K562 (cell line): ENCODE measurements around the gene BOLL. TPM values are rescaled to one million over a fixed set of nuclear protein-coding genes. Genes with fewer than 3 reads are reported as not detected.

Source experiments
- ATAC-seq: fragments of 200-7000 bp; cut with Tn5 transposase; 3 replicates; pipeline ENCODE4 v1.9.1; 2020; ENCODE audit warnings: moderate library complexity
- BruUV-seq: library from RNA; stranded (reverse); fragments of 400-500 nt; replicated peaks from 2 replicates; lab custom pipeline; 2021; lab: Mats Ljungman, UMichigan
- CTCF ChIA-PET: fragments of 300-600 bp; formaldehyde crosslinking; extraction: SDS; loops from one replicate; lab custom pipeline; 2021; ENCODE audit warnings: low intra/inter-chr PET ratio; lab: Yijun Ruan, JAX
- POLR2A ChIA-PET: fragments of 300-600, 350-650 bp; sonication (Branson Sonifier 250); formaldehyde crosslinking; extraction: SDS; loops from one replicate; lab custom pipeline; 2021; ENCODE audit warnings: antibody characterized with exemption, inconsistent platforms; lab: Yijun Ruan, JAX
- DNase-seq, 4 experiments: peaks; one replicate each; pipeline versions ENCODE4 v3.0.0 to v3.0.0-alpha.2; 2011 to 2018; ENCODE audit warnings: low spot score in 3 of 4, mixed read lengths in 3 of 4; ENCODE audit errors: extremely low read depth in 1 of 4
- FAIRE-seq: peaks from 2 replicates; lab custom pipeline; 2011; peaks lifted over from hg19 to GRCh38; lab: Jason Lieb, UNC
- H2AFZ ChIP-seq: 2 replicates; pipeline ENCODE4 v1.6.0; 2011; ENCODE audit warnings: low read depth, low read length, control low read depth, inconsistent platforms
- H3K27ac ChIP-seq: fragments of 200-600 bp; 3 replicates; pipeline ENCODE4 v1.8.0; 2011; ENCODE audit warnings: low read depth, mild to moderate bottlenecking, control low read depth, inconsistent platforms, low read length, moderate library complexity, mixed read lengths; ENCODE audit errors: extremely low read depth
- H3K27me3 ChIP-seq, 2 experiments: fragments of 300-600 bp in 1 of 2; 2 replicates in 1 of 2; 3 replicates in 1 of 2; pipeline versions ENCODE4 v1.6.0 to v1.8.0; 2011; ENCODE audit warnings: inconsistent platforms in 2 of 2, low read length in 2 of 2, mild to moderate bottlenecking in 1 of 2, mixed read lengths in 1 of 2, moderate library complexity in 1 of 2; ENCODE audit not compliant: control insufficient read depth in 2 of 2, insufficient read depth in 2 of 2
- H3K36me3 ChIP-seq: fragments of 300-600 bp; 3 replicates; pipeline ENCODE4 v1.8.0; 2011; ENCODE audit warnings: mild to moderate bottlenecking, low read length, inconsistent platforms; ENCODE audit not compliant: control insufficient read depth, insufficient read depth
- H3K4me1 ChIP-seq, 2 experiments: fragments of 200-600 bp in 1 of 2; replicated peaks in 1 of 2; 2 replicates in 1 of 2; 3 replicates in 1 of 2; pipeline versions ENCODE4 v1.5.1 to v1.8.0; 2011; ENCODE audit warnings: inconsistent platforms in 2 of 2, low read length in 2 of 2, mild to moderate bottlenecking in 1 of 2, mixed read lengths in 1 of 2, moderate library complexity in 1 of 2; ENCODE audit not compliant: control insufficient read depth in 2 of 2, insufficient read depth in 2 of 2
- H3K4me2 ChIP-seq: 2 replicates; pipeline ENCODE4 v1.6.1; 2011; ENCODE audit warnings: low read length, control low read depth, inconsistent platforms, mixed read lengths; ENCODE audit not compliant: insufficient read depth
- H3K4me3 ChIP-seq: fragments of 200-600 bp; sonication (generic), shearing (Covaris generic); 2 replicates; pipeline ENCODE4 v1.5.1; 2016; ENCODE audit warnings: control low read depth, inconsistent platforms
- H3K79me2 ChIP-seq: fragments of 200-600 bp; 3 replicates; pipeline ENCODE4 v1.8.0; 2011; ENCODE audit warnings: low read length, inconsistent platforms; ENCODE audit not compliant: control insufficient read depth, insufficient read depth
- H3K9ac ChIP-seq, 2 experiments: 2 replicates each; pipeline versions ENCODE4 v1.6.0 to v1.6.1; 2011; ENCODE audit warnings: low read depth in 2 of 2, low read length in 2 of 2, control low read depth in 1 of 2, inconsistent platforms in 1 of 2, mild to moderate bottlenecking in 1 of 2, mixed read lengths in 1 of 2; ENCODE audit not compliant: insufficient read depth in 1 of 2
- H3K9me1 ChIP-seq: one replicate; pipeline ENCODE4 v1.6.0; 2011; ENCODE audit warnings: inconsistent platforms, mild to moderate bottlenecking, low read length, moderate library complexity; ENCODE audit not compliant: control insufficient read depth, insufficient read depth
- H3K9me3 ChIP-seq: replicated peaks from 2 replicates; pipeline ENCODE4 v1.5.1; 2011; ENCODE audit warnings: low read depth, low read length, inconsistent platforms; ENCODE audit not compliant: control insufficient read depth, insufficient read depth
- H4K20me1 ChIP-seq: replicated peaks from 2 replicates; pipeline ENCODE4 v1.6.1; 2011; ENCODE audit warnings: low read length, inconsistent platforms, mixed read lengths; ENCODE audit not compliant: control insufficient read depth, insufficient read depth
- AFF4 ChIP-seq: sonication (generic); formaldehyde crosslinking; IDR thresholded peaks from 2 replicates; pipeline ENCODE4 v1.8.0; 2023; ENCODE audit warnings: mild to moderate bottlenecking, missing genetic modification reagents
- CEBPG ChIP-seq, 3 experiments: fragments of 200-800 bp in 1 of 3; sonication (Bioruptor generic) in 1 of 3; sonication (generic) in 1 of 3; formaldehyde crosslinking in 1 of 3; IDR thresholded peaks in 2 of 3; conservative IDR thresholded peaks in 1 of 3; 2 replicates each; pipeline versions ENCODE4 v1.6.1 to v1.8.0; 2016 to 2022; ENCODE audit warnings: missing compliant biosample characterization in 2 of 3, missing genetic modification characterization in 2 of 3, mild to moderate bottlenecking in 1 of 3, missing genetic modification reagents in 1 of 3
- CXXC5 ChIP-seq: fragments of 250-450 bp; sonication (Bioruptor Pico); IDR thresholded peaks from 2 replicates; pipeline ENCODE4 v1.8.0; 2022; ENCODE audit warnings: inconsistent platforms, mild to moderate bottlenecking, moderate library complexity
- E2F5 ChIP-seq: sonication (generic); formaldehyde crosslinking; IDR thresholded peaks from 2 replicates; pipeline ENCODE4 v1.8.0; 2022; ENCODE audit warnings: mild to moderate bottlenecking, missing genetic modification reagents
- ETV6 ChIP-seq, 3 experiments: fragments of 150-350 bp in 1 of 3; sonication (generic) in 1 of 3; formaldehyde crosslinking in 1 of 3; IDR thresholded peaks; 2 replicates each; pipeline versions ENCODE4 v1.6.1 to v1.8.0; 2014 to 2022; ENCODE audit warnings: borderline replicate concordance in 2 of 3, low read depth in 2 of 3, antibody characterized with exemption in 1 of 3, low read length in 1 of 3, mild to moderate bottlenecking in 1 of 3, missing genetic modification reagents in 1 of 3
- STAT5A ChIP-seq: IDR thresholded peaks from 2 replicates; pipeline ENCODE4 v1.6.1; 2012; ENCODE audit warnings: low read length, inconsistent platforms, borderline replicate concordance
- ZBTB17 ChIP-seq: fragments of 450-650 bp; formaldehyde crosslinking; IDR thresholded peaks from 2 replicates; pipeline ENCODE4 v1.4.0; 2020; ENCODE audit warnings: mild to moderate bottlenecking
- ZC3H4 ChIP-seq: sonication (generic); formaldehyde crosslinking; IDR thresholded peaks from 2 replicates; pipeline ENCODE4 v1.9.0; 2021; ENCODE audit warnings: missing genetic modification reagents, borderline replicate concordance
- WGBS: fragments of 100-300 bp; shearing (Covaris generic); methylation state at CpG from one replicate; pipeline ENCODE4 v1.1.6; 2016; ENCODE audit warnings: low coverage, mixed read lengths; ENCODE audit not compliant: insufficient coverage; ENCODE audit errors: missing lambda C conversion rate; 5-methylcytosine and 5-hydroxymethylcytosine counted together
- in situ Hi-C: fragments of 300-500 bp; cut with MboI; formaldehyde crosslinking; loops from 4 replicates; pipeline ENCODE4 v1.15.0; 2018; ENCODE audit warnings: inconsistent platforms, mixed read lengths
- intact Hi-C: fragments of 100-400 bp; cut with micrococcal nuclease; formaldehyde crosslinking; loops from 2 replicates; pipeline ENCODE4 v1.14.2; 2022
- polyA plus RNA-seq, 8 experiments: library from polyadenylated mRNA; depleted of rRNA in 4 of 8; stranded (reverse) in 5 of 8; unstranded in 3 of 8; fragments of >200 nt; fragmentation: Nextera tagmentation in 2 of 8; fragmentation: Illumina TruSeq in 1 of 8; extraction: Ambion mirVana in 2 of 8; extraction: Trizol in 1 of 8; gene quantifications; 2 replicates each; pipeline versions ENCODE4 v1.2.1 to v1.2.3, GENCODE V29; 2011 to 2014; ENCODE audit warnings: inconsistent platforms in 1 of 8, missing spikeins in 1 of 8
- total RNA-seq, 7 experiments: library from RNA; depleted of rRNA in 6 of 7; stranded (reverse); fragments of >200 nt in 6 of 7; fragmentation: Illumina TruSeq in 2 of 7; extraction: Trizol in 2 of 7; gene quantifications; 2 replicates each; pipeline versions ENCODE4 v1.2.1 to v1.2.3, GENCODE V29; 2011 to 2021; ENCODE audit warnings: low replicate concordance in 1 of 7

BOLL gene
- total and polyA plus RNA-seq, 9 of the 15 experiments (the other 6 are each of a cell fraction or from before 2014, with no cell fraction given) = 0.11 to 0.55 (median 0.19) TPM; not detected in 1

- ATAC-seq = no peak
- no peak for FAIRE-seq
- Histone ChIP-seq H3K4me1 (peaks cover 0 to 17% of the 10 kb centered on the region in 2 experiments; a peak in 3 of 5 replicates), H3K79me2 (peaks cover 96% of the 10 kb centered on the region), H3K4me2 (peak overlapping the region; percentile 3; the same call in 1 of the 2 replicates), H3K27me3 (no peaks in the 10 kb centered on the region), H3K9me1 (no peaks in the 10 kb centered on the region), H3K36me3 (peaks cover 3% of the 10 kb centered on the region; the same call in 1 of the 3 replicates), H2AFZ (no peak overlapping the region), H3K9me3 (no peaks in the 10 kb centered on the region), H3K27ac (no peak overlapping the region), H3K4me3 (no peak overlapping the region), H3K9ac (no peak overlapping the region), H4K20me1 (no peaks in the 10 kb centered on the region)
- BruUV-seq = no TSS peak
- DNase-seq = no peak
- 29% methylated on average over 3 of the region's 3 CpGs for WGBS
- in situ Hi-C loops = loop anchor here (10.0 kb wide), 1 partner anchor 124 kb away; no protein-coding TSS in a partner anchor
- TF ChIP-seq ETV6 (IDR thresholded peaks at IDR 0.05; ENCODE audit: borderline replicate concordance in 1 of 2, low read depth in 2 of 2, low read length in 1 of 2) (no peak), ETV6 (CRISPR knock-in tag; IDR thresholded peaks at IDR 0.05; ENCODE audit: borderline replicate concordance) (no peak), CEBPG (CRISPR knock-in tag; IDR thresholded peaks at IDR 0.05) (0 out of 2 replicates have a peak, but pooled peaks have one; percentile 12), CEBPG (tag; conservative IDR thresholded peaks at IDR 0.05 in 1 of 2, IDR thresholded peaks at IDR 0.05 in 1 of 2) (peak in 1 of 2 experiments; percentile 41; a peak in 2 of 4 replicates)
- ChIA-PET CTCF (no interaction called here), POLR2A (interaction anchor here (1.5 kb wide), 1 partner anchor 10 kb away, joined by 4 read pairs; no protein-coding TSS in a partner anchor)
- intact Hi-C loops = no loop called here
Measured at GRCh38 chr2:197810491-197810890, 25.4 kb upstream of the BOLL start.

- Histone ChIP-seq H3K9me1 (no peaks in the 10 kb centered on the region), H4K20me1 (no peaks in the 10 kb centered on the region), H3K4me1 (peaks cover 3 to 17% of the 10 kb centered on the region in 2 experiments; a peak in 4 of 5 replicates), H3K79me2 (peaks cover 97% of the 10 kb centered on the region), H3K27me3 (no peaks in the 10 kb centered on the region), H3K27ac (no peak overlapping the region), H3K9ac (no peak overlapping the region), H2AFZ (no peak overlapping the region), H3K4me3 (no peak overlapping the region), H3K9me3 (no peaks in the 10 kb centered on the region), H3K36me3 (peaks cover 3% of the 10 kb centered on the region; the same call in 1 of the 3 replicates), H3K4me2 (no peak overlapping the region; the same call in 1 of the 2 replicates)
- POLR2A ChIA-PET = interaction anchor here (1.5 to 1.6 kb wide), 2 partner anchors 8 to 10 kb away, joined by 4 to 6 read pairs; no protein-coding TSS in a partner anchor
- intact Hi-C loops = no loop called here
- CTCF ChIA-PET = no interaction called here
- ATAC-seq (no peak), DNase-seq (no peak), FAIRE-seq (no peak)
- in situ Hi-C loops = loop anchor here (10.0 kb wide), 1 partner anchor 125 kb away; no protein-coding TSS in a partner anchor
- 100% methylated on average over 2 of the region's 3 CpGs for WGBS
- no peak for TF ChIP-seq E2F5 (CRISPR knock-in tag)
- TF ChIP-seq CXXC5 (CRISPR knock-in tag) = no peak
- TF ChIP-seq AFF4 (CRISPR knock-in tag) = no peak
- TF ChIP-seq STAT5A = no peak
- no peak for TF ChIP-seq ZC3H4 (CRISPR knock-in tag)
- TF ChIP-seq ZBTB17 = no peak
- no TSS peak for BruUV-seq
Measured at GRCh38 chr2:197810016-197810415, 24.9 kb upstream of the BOLL start.
